Measurements from ENCODE around the gene CTRB1.

DNA sequence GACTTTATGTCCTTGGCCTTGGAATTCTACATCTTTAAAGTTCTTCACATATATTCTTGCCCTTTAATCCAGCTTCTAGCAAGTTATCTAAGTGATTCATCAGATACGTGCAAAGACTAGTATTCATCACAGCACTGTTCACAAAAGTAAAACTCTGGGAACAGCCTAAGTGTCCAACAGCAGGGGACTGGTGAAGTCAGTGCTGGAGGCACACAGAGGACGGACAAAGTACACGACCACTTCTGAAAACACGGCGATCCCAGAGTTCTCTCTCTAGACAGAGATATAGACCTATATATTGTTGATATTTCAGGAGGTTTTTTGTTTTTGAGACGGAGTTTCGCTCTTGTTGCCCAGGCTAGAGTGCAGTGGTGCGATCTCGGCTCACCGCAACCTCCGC lies 12.8 kb downstream of the CTRB1 start:
- TF ChIP-seq CTCF (IDR thresholded peaks at IDR 0.05; ENCODE audit: poor library complexity) (no peak), EZH2 (IDR thresholded peaks at IDR 0.05; ENCODE audit: borderline replicate concordance) (no peak)

All from hepatocyte (in vitro differentiated cells).